Measurements from ENCODE around the gene DNAH7. TPM values are rescaled to one million over a fixed set of nuclear protein-coding genes. Genes with fewer than 3 reads are reported as not detected.

DNAH7 gene
- total and polyA plus RNA-seq, 7 experiments from 2014 or later = not detected

- DNase-seq = peak in 2 of 9 donors; percentile 6 to 19
- ChIA-PET CTCF (no interaction called here), POLR2A (no interaction called here)
- Mint-ChIP-seq H3K4me3 (no peak overlapping the region), H3K4me1 (peaks cover 0 to 2% (median 0%) of the 10 kb centered on the region in 7 donors), H3K27ac (no peak overlapping the region), H3K9me3 (peaks cover 0 to 3% (median 0%) of the 10 kb centered on the region in 11 donors), H3K27me3 (peaks cover 0 to 2% (median 0%) of the 10 kb centered on the region in 5 donors), H3K36me3 (no peaks in the 10 kb centered on the region)
- H3K4me1 ChIP-seq (ENCODE audit: control insufficient read depth in 2 of 2, insufficient read depth in 2 of 2, low read length in 2 of 2) = no peaks in the 10 kb centered on the region
- no peaks in the 10 kb centered on the region for H3K27me3 ChIP-seq (ENCODE audit: control insufficient read depth in 2 of 2, insufficient read depth in 2 of 2, low read length in 2 of 2)
- intact Hi-C loops (cut with micrococcal nuclease) = no loop called here
- ATAC-seq = no peak
- no peaks in the 10 kb centered on the region for H3K36me3 ChIP-seq (ENCODE audit: control insufficient read depth in 2 of 3, insufficient read depth in 3 of 3, low read length in 3 of 3)
- H3K9me3 ChIP-seq (ENCODE audit: control insufficient read depth in 2 of 3, low read length in 3 of 3) = no peaks in the 10 kb centered on the region
- no peak overlapping the region for H3K4me3 ChIP-seq (ENCODE audit: low read length)
- H3K27ac ChIP-seq (ENCODE audit: low read depth, low read length) = no peak overlapping the region
Observed at GRCh38 chr2:195848119-195848899, 220.3 kb downstream of the DNAH7 start.

GRCh38 chr2:195842932-195843331, 225.7 kb downstream of the DNAH7 start:
- intact Hi-C loops (cut with micrococcal nuclease) = no loop called here
- no peak overlapping the region for H3K27ac ChIP-seq (ENCODE audit: low read depth, low read length)
- CTCF ChIA-PET = no interaction called here
- peaks cover 6 to 16% (median 10%) of the 10 kb centered on the region in 7 donors for H3K4me1 Mint-ChIP-seq
- H3K9me3 Mint-ChIP-seq = peaks cover 0 to 15% (median 0%) of the 10 kb centered on the region in 11 donors
- peak overlapping the region in 1 of 9 donors; percentile 38 for H3K27ac Mint-ChIP-seq
- no peak overlapping the region for H3K4me3 ChIP-seq (ENCODE audit: low read length)
- no peaks in the 10 kb centered on the region for H3K27me3 ChIP-seq (ENCODE audit: control insufficient read depth in 2 of 2, insufficient read depth in 2 of 2, low read length in 2 of 2)
- POLR2A ChIA-PET = no interaction called here
- ATAC-seq = no peak
- H3K9me3 ChIP-seq (ENCODE audit: control insufficient read depth in 2 of 3, low read length in 3 of 3) = no peaks in the 10 kb centered on the region
- peaks cover 0 to 20% (median 0%) of the 10 kb centered on the region in 5 donors for H3K27me3 Mint-ChIP-seq
- H3K4me3 Mint-ChIP-seq = peak overlapping the region in 9 of 10 donors; percentile 23 to 73 (median 55)
- no peak for DNase-seq
- H3K4me1 ChIP-seq (ENCODE audit: control insufficient read depth in 2 of 2, insufficient read depth in 2 of 2, low read length in 2 of 2) = no peaks in the 10 kb centered on the region
- H3K36me3 ChIP-seq (ENCODE audit: control insufficient read depth in 2 of 3, insufficient read depth in 3 of 3, low read length in 3 of 3) = no peaks in the 10 kb centered on the region
- H3K36me3 Mint-ChIP-seq = no peaks in the 10 kb centered on the region

GRCh38 chr2:195838002-195838401, 230.6 kb downstream of the DNAH7 start:
- CTCF ChIA-PET = no interaction called here
- no peak overlapping the region for H3K27ac Mint-ChIP-seq
- H3K4me3 Mint-ChIP-seq = no peak overlapping the region
- Histone ChIP-seq H3K27me3 (ENCODE audit: control insufficient read depth in 2 of 2, insufficient read depth in 2 of 2, low read length in 2 of 2) (no peaks in the 10 kb centered on the region), H3K4me3 (ENCODE audit: low read length) (no peak overlapping the region), H3K9me3 (ENCODE audit: control insufficient read depth in 2 of 3, low read length in 3 of 3) (no peaks in the 10 kb centered on the region), H3K4me1 (ENCODE audit: control insufficient read depth in 2 of 2, insufficient read depth in 2 of 2, low read length in 2 of 2) (no peaks in the 10 kb centered on the region), H3K36me3 (ENCODE audit: control insufficient read depth in 2 of 3, insufficient read depth in 3 of 3, low read length in 3 of 3) (no peaks in the 10 kb centered on the region), H3K27ac (ENCODE audit: low read depth, low read length) (no peak overlapping the region)
- H3K27me3 Mint-ChIP-seq = peaks cover 0 to 27% (median 4%) of the 10 kb centered on the region in 5 donors
- peaks cover 0 to 17% (median 0%) of the 10 kb centered on the region in 11 donors for H3K9me3 Mint-ChIP-seq
- H3K36me3 Mint-ChIP-seq = no peaks in the 10 kb centered on the region
- ATAC-seq (no peak), DNase-seq (no peak)
- POLR2A ChIA-PET = no interaction called here
- peaks cover 4 to 14% (median 8%) of the 10 kb centered on the region in 7 donors for H3K4me1 Mint-ChIP-seq
- intact Hi-C loops (cut with micrococcal nuclease) = no loop called here

- Histone ChIP-seq H3K27ac (ENCODE audit: low read depth, low read length) (no peak overlapping the region), H3K9me3 (ENCODE audit: control insufficient read depth in 2 of 3, low read length in 3 of 3) (no peaks in the 10 kb centered on the region), H3K36me3 (ENCODE audit: control insufficient read depth in 2 of 3, insufficient read depth in 3 of 3, low read length in 3 of 3) (no peaks in the 10 kb centered on the region), H3K27me3 (ENCODE audit: control insufficient read depth in 2 of 2, insufficient read depth in 2 of 2, low read length in 2 of 2) (no peaks in the 10 kb centered on the region), H3K4me3 (ENCODE audit: low read length) (no peak overlapping the region), H3K4me1 (ENCODE audit: control insufficient read depth in 2 of 2, insufficient read depth in 2 of 2, low read length in 2 of 2) (no peaks in the 10 kb centered on the region)
- ChIA-PET CTCF (no interaction called here), POLR2A (no interaction called here)
- no peak overlapping the region for H3K27ac Mint-ChIP-seq
- peaks cover 0 to 17% (median 0%) of the 10 kb centered on the region in 11 donors for H3K9me3 Mint-ChIP-seq
- intact Hi-C loops (cut with micrococcal nuclease) = no loop called here
- DNase-seq (no peak), ATAC-seq (no peak)
- H3K4me1 Mint-ChIP-seq = peaks cover 0 to 2% (median 0%) of the 10 kb centered on the region in 7 donors
- no peaks in the 10 kb centered on the region for H3K36me3 Mint-ChIP-seq
- no peak overlapping the region for H3K4me3 Mint-ChIP-seq
- peaks cover 0 to 25% (median 4%) of the 10 kb centered on the region in 5 donors for H3K27me3 Mint-ChIP-seq
Observed at GRCh38 chr2:195836002-195836401, 232.6 kb downstream of the DNAH7 start.

- ATAC-seq = no peak
- no peak overlapping the region for H3K27ac ChIP-seq (ENCODE audit: low read depth, low read length)
- ChIA-PET POLR2A (no interaction called here), CTCF (no interaction called here)
- no peak for DNase-seq
- intact Hi-C loops (cut with micrococcal nuclease) = no loop called here
- Mint-ChIP-seq H3K27me3 (peaks cover 0 to 24% (median 5%) of the 10 kb centered on the region in 5 donors), H3K4me3 (no peak overlapping the region), H3K4me1 (peaks cover 0 to 2% (median 0%) of the 10 kb centered on the region in 7 donors), H3K27ac (no peak overlapping the region), H3K9me3 (peaks cover 0 to 14% (median 0%) of the 10 kb centered on the region in 11 donors), H3K36me3 (no peaks in the 10 kb centered on the region)
- H3K4me3 ChIP-seq (ENCODE audit: low read length) = no peak overlapping the region
- H3K36me3 ChIP-seq (ENCODE audit: control insufficient read depth in 2 of 3, insufficient read depth in 3 of 3, low read length in 3 of 3) = no peaks in the 10 kb centered on the region
- no peaks in the 10 kb centered on the region for H3K4me1 ChIP-seq (ENCODE audit: control insufficient read depth in 2 of 2, insufficient read depth in 2 of 2, low read length in 2 of 2)
- no peaks in the 10 kb centered on the region for H3K9me3 ChIP-seq (ENCODE audit: control insufficient read depth in 2 of 3, low read length in 3 of 3)
- peaks cover 0 to 3% of the 10 kb centered on the region in 2 donors for H3K27me3 ChIP-seq (ENCODE audit: control insufficient read depth in 2 of 2, insufficient read depth in 2 of 2, low read length in 2 of 2)
Observed at GRCh38 chr2:195834836-195835235, 233.8 kb downstream of the DNAH7 start.

- no peaks in the 10 kb centered on the region for H3K9me3 Mint-ChIP-seq
- intact Hi-C loops (cut with micrococcal nuclease) = no loop called here
Observed at GRCh38 chr2:195830968-195831950, 237.4 kb downstream of the DNAH7 start.

More at GRCh38 chr2:195830968-195831950, 237.4 kb downstream of the DNAH7 start:
- H3K27ac ChIP-seq (ENCODE audit: low read depth, low read length) = no peak overlapping the region
- no peaks in the 10 kb centered on the region for H3K4me1 ChIP-seq (ENCODE audit: control insufficient read depth in 2 of 2, insufficient read depth in 2 of 2, low read length in 2 of 2)
- ChIA-PET POLR2A (no interaction called here), CTCF (no interaction called here)
- H3K36me3 ChIP-seq (ENCODE audit: control insufficient read depth in 2 of 3, insufficient read depth in 3 of 3, low read length in 3 of 3) = no peaks in the 10 kb centered on the region
- no peak overlapping the region for H3K4me3 ChIP-seq (ENCODE audit: low read length)
- no peaks in the 10 kb centered on the region for H3K9me3 ChIP-seq (ENCODE audit: control insufficient read depth in 2 of 3, low read length in 3 of 3)
- ATAC-seq (no peak), DNase-seq (no peak)
- peaks cover 0 to 2% (median 0%) of the 10 kb centered on the region in 7 donors for H3K4me1 Mint-ChIP-seq
- peaks cover 0 to 11% (median 0%) of the 10 kb centered on the region in 5 donors for H3K27me3 Mint-ChIP-seq
- H3K27me3 ChIP-seq (ENCODE audit: control insufficient read depth in 2 of 2, insufficient read depth in 2 of 2, low read length in 2 of 2) = peaks cover 0 to 7% of the 10 kb centered on the region in 2 donors
- H3K27ac Mint-ChIP-seq = no peak overlapping the region
- H3K36me3 Mint-ChIP-seq = no peaks in the 10 kb centered on the region
- no peak overlapping the region for H3K4me3 Mint-ChIP-seq
